Body of pancreas (tissue), 4 donors: ENCODE results near the gene STRADB.

ENCODE experiments used
- CTCF ChIP-seq, 7 experiments: fragments of 450-650 bp in 4 of 7; fragments of 200-600 bp in 3 of 7; sonication (generic) in 3 of 7; IDR thresholded peaks; one replicate each; pipeline ENCODE4 v1.5.1; 2016 to 2019; ENCODE audit warnings: antibody characterized with exemption in 7 of 7
- POLR2A ChIP-seq, 3 donors: fragments of 450-650 bp; IDR thresholded peaks; one replicate each; pipeline ENCODE4 v1.6.1; 2016; ENCODE audit warnings: antibody characterized with exemption in 3 of 3, mild to moderate bottlenecking in 2 of 3

GRCh38 chr2:201466050-201466675, 14.6 kb downstream of the STRADB start:
- TF ChIP-seq CTCF (IDR thresholded peaks at IDR 0.05) (no peak), POLR2A (IDR thresholded peaks at IDR 0.05) (no peak)
